HepG2 (cell line): ENCODE measurements around the gene TCF12. TPM values are rescaled to one million over a fixed set of nuclear protein-coding genes. Genes with fewer than 3 reads are reported as not detected.

Experiments used
- ATAC-seq: fragments of 200-7000 bp; cut with Tn5 transposase; 3 replicates; pipeline ENCODE4 v1.9.1; 2020; ENCODE audit warnings: mild to moderate bottlenecking, moderate library complexity
- BruUV-seq: library from RNA; stranded (reverse); fragments of 400-500 nt; replicated peaks from 2 replicates; lab custom pipeline; 2021; lab: Mats Ljungman, UMichigan
- CTCF ChIA-PET: fragments of 300-600 bp; formaldehyde crosslinking; extraction: SDS; loops from one replicate; lab custom pipeline; 2021; ENCODE audit warnings: low total read pairs, inconsistent platforms, low intra/inter-chr PET ratio; lab: Yijun Ruan, JAX
- POLR2A ChIA-PET: fragments of 350-600 bp; sonication (Branson Sonifier 250); formaldehyde crosslinking; loops from one replicate; lab custom pipeline; 2020; ENCODE audit warnings: antibody characterized with exemption, inconsistent platforms; lab: Yijun Ruan, JAX
- DNase-seq: peaks from one replicate; pipeline ENCODE4 v3.0.0-alpha.2; 2015; ENCODE audit warnings: low spot score
- FAIRE-seq: peaks from 3 replicates; lab custom pipeline; 2011; peaks lifted over from hg19 to GRCh38; lab: Jason Lieb, UNC
- H2AFZ ChIP-seq: one replicate; pipeline ENCODE4 v1.6.1; 2011; ENCODE audit warnings: low read length, inconsistent platforms
- H3K27ac ChIP-seq: fragments of 300-600 bp; 3 replicates; pipeline ENCODE4 v1.8.0; 2011; ENCODE audit warnings: mixed run types, mild to moderate bottlenecking, mixed read lengths, low read length, inconsistent platforms; ENCODE audit not compliant: insufficient read depth; ENCODE audit errors: extremely low read length
- H3K27me3 ChIP-seq, 2 experiments: fragments of 200-600 bp in 1 of 2; 2 replicates in 1 of 2; 3 replicates in 1 of 2; pipeline versions ENCODE4 v1.6.0 to v1.8.0; 2011; ENCODE audit warnings: low read length in 2 of 2, mild to moderate bottlenecking in 2 of 2, moderate library complexity in 2 of 2, inconsistent platforms in 1 of 2; ENCODE audit not compliant: insufficient read depth in 2 of 2, control insufficient read depth in 1 of 2
- H3K36me3 ChIP-seq, 2 experiments: fragments of 200-600 bp in 1 of 2; replicated peaks in 1 of 2; 2 replicates in 1 of 2; 3 replicates in 1 of 2; pipeline versions ENCODE4 v1.5.1 to v1.8.0; 2011; ENCODE audit warnings: low read length in 2 of 2, inconsistent platforms in 1 of 2; ENCODE audit not compliant: insufficient read depth in 2 of 2, control insufficient read depth in 1 of 2
- H3K4me1 ChIP-seq: 2 replicates; pipeline ENCODE4 v1.5.1; 2012; ENCODE audit warnings: low read length, inconsistent platforms; ENCODE audit not compliant: insufficient read depth
- H3K4me2 ChIP-seq: 2 replicates; pipeline ENCODE4 v1.6.0; 2011; ENCODE audit warnings: low read depth, low read length, inconsistent platforms
- H3K4me3 ChIP-seq, 3 experiments: fragments of 200-600 bp in 1 of 3; sonication (generic), shearing (Covaris generic) in 1 of 3; replicated peaks in 1 of 3; 2 replicates each; pipeline ENCODE4 v1.5.1; 2011 to 2016; ENCODE audit warnings: low read length in 3 of 3, inconsistent platforms in 2 of 3, low read depth in 2 of 3, mild to moderate bottlenecking in 2 of 3, control low read depth in 1 of 3, mixed read lengths in 1 of 3; ENCODE audit not compliant: insufficient read depth in 1 of 3
- H3K79me2 ChIP-seq: one replicate; pipeline ENCODE4 v1.6.1; 2011; ENCODE audit warnings: low read length, inconsistent platforms; ENCODE audit not compliant: insufficient read depth
- H3K9ac ChIP-seq: 2 replicates; pipeline ENCODE4 v1.6.0; 2011; ENCODE audit warnings: mild to moderate bottlenecking, low read depth, low read length, inconsistent platforms; ENCODE audit not compliant: insufficient read depth
- H3K9me3 ChIP-seq: 2 replicates; pipeline ENCODE4 v1.5.1; 2012; ENCODE audit warnings: mild to moderate bottlenecking, low read length
- H4K20me1 ChIP-seq: 2 replicates; pipeline ENCODE4 v1.6.0; 2011; ENCODE audit warnings: inconsistent platforms, mild to moderate bottlenecking, low read length, moderate library complexity; ENCODE audit not compliant: insufficient read depth
- CREB3 ChIP-seq: sonication (generic); formaldehyde crosslinking; IDR thresholded peaks from 2 replicates; pipeline ENCODE4 v1.5.0; 2020; ENCODE audit warnings: missing genetic modification reagents
- LCORL ChIP-seq, 2 experiments: fragments of 450-650 bp in 1 of 2; sonication (generic) in 1 of 2; formaldehyde crosslinking in 1 of 2; IDR thresholded peaks; 2 replicates each; pipeline versions ENCODE4 v1.5.0 to v1.6.1; 2017 to 2020; ENCODE audit warnings: antibody characterized with exemption in 1 of 2, missing genetic modification reagents in 1 of 2
- MED8 ChIP-seq: sonication (generic); formaldehyde crosslinking; IDR thresholded peaks from 2 replicates; pipeline ENCODE4 v1.8.1; 2023; ENCODE audit warnings: mild to moderate bottlenecking, missing genetic modification reagents; ENCODE audit not compliant: insufficient replicate concordance
- RFX5 ChIP-seq: IDR thresholded peaks from 2 replicates; pipeline ENCODE4 v1.6.1; 2011; ENCODE audit warnings: low read depth, low read length, improper control_type of control experiment
- SP4 ChIP-seq: sonication (generic); formaldehyde crosslinking; IDR thresholded peaks from 2 replicates; pipeline ENCODE4 v1.8.1; 2023; ENCODE audit warnings: mild to moderate bottlenecking, missing genetic modification reagents
- ZFP1 ChIP-seq: IDR thresholded peaks from 2 replicates; pipeline ENCODE4 v1.6.1; 2016
- ZNF317 ChIP-seq: sonication (generic); formaldehyde crosslinking; IDR thresholded peaks from 2 replicates; pipeline ENCODE4 v1.5.0; 2020; ENCODE audit warnings: mild to moderate bottlenecking, missing genetic modification reagents
- ZNF451 ChIP-seq: sonication (generic); formaldehyde crosslinking; IDR thresholded peaks from 2 replicates; pipeline ENCODE4 v1.5.0; 2020; ENCODE audit warnings: mild to moderate bottlenecking, missing genetic modification reagents
- ZNF790 ChIP-seq: sonication (generic); formaldehyde crosslinking; IDR thresholded peaks from 2 replicates; pipeline ENCODE4 v1.8.0; 2022; ENCODE audit warnings: missing genetic modification reagents, mild to moderate bottlenecking, borderline replicate concordance
- ZZZ3 ChIP-seq: sonication (generic); formaldehyde crosslinking; IDR thresholded peaks from 2 replicates; pipeline ENCODE4 v1.4.0; 2020; ENCODE audit warnings: missing genetic modification reagents, mild to moderate bottlenecking, borderline replicate concordance
- WGBS: methylation state at CpG from one replicate; pipeline ENCODE4 v1.1.6; 2017; ENCODE audit warnings: low lambda C conversion rate; 5-methylcytosine and 5-hydroxymethylcytosine counted together
- in situ Hi-C: cut with HindIII; loops from 2 replicates; pipeline ENCODE4 v1.10.0; 2017; ENCODE audit warnings: low pct_unique_long_range_greater_than_20kb; ENCODE audit not compliant: extremely low pct_ligation_motif_present
- intact Hi-C: fragments of 100-400 bp; cut with micrococcal nuclease; formaldehyde crosslinking; loops from one replicate; pipeline ENCODE4 v1.10.0; 2022; ENCODE audit not compliant: unreplicated experiment
- polyA plus RNA-seq, 8 experiments: library from polyadenylated mRNA; depleted of rRNA in 3 of 8; stranded (reverse) in 7 of 8; unstranded in 1 of 8; fragments of >200 nt; fragmentation: Illumina TruSeq in 4 of 8; extraction: Trizol in 4 of 8; gene quantifications; 2 replicates each; pipeline versions ENCODE4 v1.2.1 to v1.2.3, GENCODE V29; 2011 to 2016; ENCODE audit warnings: low read depth in 4 of 8, missing spikeins in 1 of 8, mixed read lengths in 1 of 8; ENCODE audit not compliant: insufficient read depth in 1 of 8
- total RNA-seq, 5 experiments: library from RNA; depleted of rRNA; stranded (reverse); fragments of >200 nt; fragmentation: Illumina TruSeq; extraction: Trizol; gene quantifications; 2 replicates each; pipeline ENCODE4 v1.2.3, GENCODE V29; 2016; ENCODE audit warnings: low read depth in 1 of 5
- TF ChIP-seq, protein P1 (sequence below): sonication (generic); formaldehyde crosslinking; IDR thresholded peaks from 2 replicates; pipeline ENCODE4 v1.8.0; 2022; ENCODE audit warnings: missing genetic modification reagents, mild to moderate bottlenecking, borderline replicate concordance
- TF ChIP-seq, protein P2 (sequence below), 2 experiments: sonication (generic) in 1 of 2; formaldehyde crosslinking in 1 of 2; IDR thresholded peaks; 2 replicates each; pipeline versions ENCODE4 v1.5.1 to v1.6.1; 2011 to 2020; ENCODE audit warnings: borderline replicate concordance in 1 of 2, low read depth in 1 of 2, low read length in 1 of 2, mild to moderate bottlenecking in 1 of 2, missing genetic modification reagents in 1 of 2, moderate library complexity in 1 of 2
- TF ChIP-seq, protein P3 (sequence below): sonication (generic); formaldehyde crosslinking; IDR thresholded peaks from 2 replicates; pipeline ENCODE4 v1.8.0; 2022; ENCODE audit warnings: mild to moderate bottlenecking, missing genetic modification reagents, borderline replicate concordance
- TF ChIP-seq, protein P4 (sequence below), 2 experiments: fragments of 450-650 bp in 1 of 2; sonication (generic) in 1 of 2; formaldehyde crosslinking; IDR thresholded peaks; 2 replicates each; pipeline versions ENCODE4 v1.5.0 to v1.8.0; 2020 to 2022; ENCODE audit warnings: mild to moderate bottlenecking in 1 of 2, missing genetic modification reagents in 1 of 2

Gene TCF12
- total and polyA plus RNA-seq, 2 of the 13 experiments (the other 11 are each of a cell fraction or from before 2014, with no cell fraction given), result 48.6 to 51.1 TPM

GRCh38 chr15:57129064-57129463 is 210.6 kb downstream of the TCF12 start:
- no peaks in the 10 kb centered on the region for H4K20me1 ChIP-seq
- in situ Hi-C loops (no loop called here), intact Hi-C loops (no loop called here)
- H3K4me3 ChIP-seq, result no peak overlapping the region
- no peak overlapping the region for H3K27ac ChIP-seq
- no peaks in the 10 kb centered on the region for H3K4me1 ChIP-seq
- no peak overlapping the region for H2AFZ ChIP-seq
- ChIA-PET POLR2A (no interaction called here), CTCF (no interaction called here)
- FAIRE-seq (no peak), DNase-seq (no peak), ATAC-seq (no peak)
- whole genome bisulfite sequencing, result 97% methylated on average over 3 of the region's 3 CpGs
- no peak for TF ChIP-seq ZNF790 (CRISPR knock-in tag)
- no peak for TF ChIP-seq ZZZ3 (CRISPR knock-in tag)
- TF ChIP-seq LCORL (IDR thresholded peaks at IDR 0.05), result no peak
- no peak for TF ChIP-seq LCORL (CRISPR knock-in tag; IDR thresholded peaks at IDR 0.05)
- TF ChIP-seq ZNF317 (CRISPR knock-in tag), result no peak
- no peak for TF ChIP-seq SP4 (CRISPR knock-in tag)
- TF ChIP-seq, protein P1, sequence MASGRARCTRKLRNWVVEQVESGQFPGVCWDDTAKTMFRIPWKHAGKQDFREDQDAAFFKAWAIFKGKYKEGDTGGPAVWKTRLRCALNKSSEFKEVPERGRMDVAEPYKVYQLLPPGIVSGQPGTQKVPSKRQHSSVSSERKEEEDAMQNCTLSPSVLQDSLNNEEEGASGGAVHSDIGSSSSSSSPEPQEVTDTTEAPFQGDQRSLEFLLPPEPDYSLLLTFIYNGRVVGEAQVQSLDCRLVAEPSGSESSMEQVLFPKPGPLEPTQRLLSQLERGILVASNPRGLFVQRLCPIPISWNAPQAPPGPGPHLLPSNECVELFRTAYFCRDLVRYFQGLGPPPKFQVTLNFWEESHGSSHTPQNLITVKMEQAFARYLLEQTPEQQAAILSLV, result no peak
- TF ChIP-seq, protein P2, sequence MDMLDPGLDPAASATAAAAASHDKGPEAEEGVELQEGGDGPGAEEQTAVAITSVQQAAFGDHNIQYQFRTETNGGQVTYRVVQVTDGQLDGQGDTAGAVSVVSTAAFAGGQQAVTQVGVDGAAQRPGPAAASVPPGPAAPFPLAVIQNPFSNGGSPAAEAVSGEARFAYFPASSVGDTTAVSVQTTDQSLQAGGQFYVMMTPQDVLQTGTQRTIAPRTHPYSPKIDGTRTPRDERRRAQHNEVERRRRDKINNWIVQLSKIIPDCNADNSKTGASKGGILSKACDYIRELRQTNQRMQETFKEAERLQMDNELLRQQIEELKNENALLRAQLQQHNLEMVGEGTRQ (IDR thresholded peaks at IDR 0.05; ENCODE audit: low read depth, low read length), result no peak
- TF ChIP-seq, protein P2 (CRISPR knock-in tag; IDR thresholded peaks at IDR 0.05; ENCODE audit: borderline replicate concordance), result no peak
- TF ChIP-seq, protein P3, sequence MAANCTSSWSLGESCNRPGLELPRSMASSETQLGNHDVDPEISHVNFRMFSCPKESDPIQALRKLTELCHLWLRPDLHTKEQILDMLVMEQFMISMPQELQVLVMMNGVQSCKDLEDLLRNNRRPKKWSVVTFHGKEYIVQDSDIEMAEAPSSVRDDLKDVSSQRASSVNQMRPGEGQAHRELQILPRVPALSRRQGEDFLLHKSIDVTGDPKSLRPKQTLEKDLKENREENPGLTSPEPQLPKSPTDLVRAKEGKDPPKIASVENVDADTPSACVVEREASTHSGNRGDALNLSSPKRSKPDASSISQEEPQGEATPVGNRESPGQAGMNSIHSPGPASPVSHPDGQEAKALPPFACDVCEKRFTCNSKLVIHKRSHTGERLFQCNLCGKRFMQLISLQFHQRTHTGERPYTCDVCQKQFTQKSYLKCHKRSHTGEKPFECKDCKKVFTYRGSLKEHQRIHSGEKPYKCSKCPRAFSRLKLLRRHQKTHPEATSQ (CRISPR knock-in tag), result no peak
- no peak for TF ChIP-seq ZFP1 (CRISPR knock-in tag)
- no peak for TF ChIP-seq RFX5
- no peak for TF ChIP-seq MED8
- TF ChIP-seq, protein P4, sequence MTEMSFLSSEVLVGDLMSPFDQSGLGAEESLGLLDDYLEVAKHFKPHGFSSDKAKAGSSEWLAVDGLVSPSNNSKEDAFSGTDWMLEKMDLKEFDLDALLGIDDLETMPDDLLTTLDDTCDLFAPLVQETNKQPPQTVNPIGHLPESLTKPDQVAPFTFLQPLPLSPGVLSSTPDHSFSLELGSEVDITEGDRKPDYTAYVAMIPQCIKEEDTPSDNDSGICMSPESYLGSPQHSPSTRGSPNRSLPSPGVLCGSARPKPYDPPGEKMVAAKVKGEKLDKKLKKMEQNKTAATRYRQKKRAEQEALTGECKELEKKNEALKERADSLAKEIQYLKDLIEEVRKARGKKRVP (CRISPR knock-in tag; IDR thresholded peaks at IDR 0.05), result no peak
- no peak for TF ChIP-seq ZNF451 (CRISPR knock-in tag)
- TF ChIP-seq CREB3 (CRISPR knock-in tag), result no peak
- H3K9me3 ChIP-seq, result no peaks in the 10 kb centered on the region
- H3K79me2 ChIP-seq, result peaks cover 2% of the 10 kb centered on the region
- no peak overlapping the region for H3K4me2 ChIP-seq
- no TSS peak for BruUV-seq
- H3K27me3 ChIP-seq, result no peaks in the 10 kb centered on the region
- no peak overlapping the region for H3K9ac ChIP-seq
- H3K36me3 ChIP-seq, result peaks cover 3 to 7% of the 10 kb centered on the region in 2 experiments; a peak in 3 of 5 replicates
